H9 (cell line): ENCODE results near the gene ZFPL1. TPM values are rescaled to one million over a fixed set of nuclear protein-coding genes. Genes with fewer than 3 reads are reported as not detected.

ENCODE experiments used
- DNase-seq: peaks from one replicate; pipeline ENCODE4 v3.0.0-alpha.2; 2017
- H2AFZ ChIP-seq: one replicate; pipeline ENCODE4 v1.6.1; 2013; ENCODE audit warnings: mild to moderate bottlenecking, low read length, control low read depth, moderate library complexity
- H2AK5ac ChIP-seq: 2 replicates; pipeline ENCODE4 v1.6.1; 2013; ENCODE audit warnings: low read length, control low read depth, mixed read lengths; ENCODE audit not compliant: insufficient read length
- H2BK120ac ChIP-seq: one replicate; pipeline ENCODE4 v1.6.1; 2013; ENCODE audit warnings: low read depth, mild to moderate bottlenecking, low read length, control low read depth, inconsistent platforms; ENCODE audit not compliant: poor library complexity, severe bottlenecking
- H2BK12ac ChIP-seq: 2 replicates; pipeline ENCODE4 v1.6.1; 2013; ENCODE audit warnings: low read length, control low read depth, mixed read lengths, low read depth; ENCODE audit not compliant: insufficient read length
- H2BK15ac ChIP-seq: 2 replicates; pipeline ENCODE4 v1.6.1; 2013; ENCODE audit warnings: low read depth, low read length, control low read depth
- H2BK20ac ChIP-seq: one replicate; pipeline ENCODE4 v1.6.1; 2013; ENCODE audit warnings: low read depth, mild to moderate bottlenecking, low read length, control low read depth, inconsistent platforms; ENCODE audit not compliant: poor library complexity, severe bottlenecking
- H2BK5ac ChIP-seq: 2 replicates; pipeline ENCODE4 v1.6.1; 2013; ENCODE audit warnings: low read length, control low read depth, mixed read lengths; ENCODE audit not compliant: insufficient read length
- H3K14ac ChIP-seq: 2 replicates; pipeline ENCODE4 v1.6.1; 2013; ENCODE audit warnings: low read length, control low read depth; ENCODE audit not compliant: insufficient read depth
- H3K18ac ChIP-seq: 2 replicates; pipeline ENCODE4 v1.6.1; 2013; ENCODE audit warnings: low read depth, mild to moderate bottlenecking, mixed read lengths, low read length, control low read depth; ENCODE audit not compliant: insufficient read length
- H3K23ac ChIP-seq: 2 replicates; pipeline ENCODE4 v1.6.1; 2013; ENCODE audit warnings: low read length, control low read depth, mixed read lengths, low read depth; ENCODE audit not compliant: insufficient read length
- H3K23me2 ChIP-seq: 2 replicates; pipeline ENCODE4 v1.6.1; 2013; ENCODE audit warnings: low read depth, mild to moderate bottlenecking, mixed read lengths, low read length, control low read depth; ENCODE audit not compliant: insufficient read length, poor library complexity, severe bottlenecking
- H3K27ac ChIP-seq: 2 replicates; pipeline ENCODE4 v1.5.1; 2013; ENCODE audit warnings: low read length, control low read depth, mixed read lengths, low read depth; ENCODE audit not compliant: insufficient read length
- H3K27me3 ChIP-seq: 2 replicates; pipeline ENCODE4 v1.6.1; 2013; ENCODE audit warnings: low read length, control low read depth, inconsistent platforms; ENCODE audit not compliant: insufficient read depth
- H3K4ac ChIP-seq: 2 replicates; pipeline ENCODE4 v1.6.1; 2013; ENCODE audit warnings: low read depth, mild to moderate bottlenecking, control low read depth, inconsistent platforms, low read length, moderate library complexity
- H3K4me1 ChIP-seq: 2 replicates; pipeline ENCODE4 v1.6.1; 2013; ENCODE audit warnings: low read length, control low read depth, inconsistent platforms; ENCODE audit not compliant: insufficient read depth
- H3K4me2 ChIP-seq: 2 replicates; pipeline ENCODE4 v1.6.1; 2013; ENCODE audit warnings: low read length, control low read depth, mixed read lengths; ENCODE audit not compliant: insufficient read length, insufficient read depth
- H3K56ac ChIP-seq: 2 replicates; pipeline ENCODE4 v1.6.1; 2013; ENCODE audit warnings: low read depth, mild to moderate bottlenecking, mixed read lengths, low read length, control low read depth; ENCODE audit not compliant: insufficient read length
- H3K79me1 ChIP-seq: 2 replicates; pipeline ENCODE4 v1.6.1; 2013; ENCODE audit warnings: low read depth, mild to moderate bottlenecking, moderate library complexity, low read length, control low read depth, inconsistent platforms; ENCODE audit not compliant: insufficient read depth, poor library complexity, severe bottlenecking
- H3K79me2 ChIP-seq: 2 replicates; pipeline ENCODE4 v1.6.1; 2013; ENCODE audit warnings: low read length, control low read depth, inconsistent platforms; ENCODE audit not compliant: insufficient read depth
- H3K9ac ChIP-seq: 2 replicates; pipeline ENCODE4 v1.6.1; 2013; ENCODE audit warnings: low read length, control low read depth, mixed read lengths; ENCODE audit not compliant: insufficient read length; ENCODE audit errors: extremely low read depth
- H3K9me3 ChIP-seq: one replicate; pipeline ENCODE4 v1.6.1; 2013; ENCODE audit warnings: low read depth, low read length, inconsistent platforms; ENCODE audit not compliant: control insufficient read depth
- H3T11ph ChIP-seq: one replicate; pipeline ENCODE4 v1.6.1; 2013; ENCODE audit warnings: mild to moderate bottlenecking, low read length, control low read depth, inconsistent platforms
- H4K20me1 ChIP-seq: one replicate; pipeline ENCODE4 v1.6.1; 2013; ENCODE audit not compliant: control insufficient read depth, insufficient read length, insufficient read depth
- H4K5ac ChIP-seq: 2 replicates; pipeline ENCODE4 v1.6.1; 2013; ENCODE audit warnings: low read depth, mild to moderate bottlenecking, mixed read lengths, low read length, control low read depth; ENCODE audit not compliant: insufficient read length
- H4K8ac ChIP-seq: replicated peaks from 2 replicates; pipeline ENCODE4 v1.6.1; 2013; ENCODE audit warnings: low read length, control low read depth, mixed read lengths, low read depth; ENCODE audit not compliant: insufficient read length
- H4K91ac ChIP-seq: 2 replicates; pipeline ENCODE4 v1.6.1; 2013; ENCODE audit warnings: low read depth, mild to moderate bottlenecking, moderate library complexity, mixed read lengths, low read length, control low read depth; ENCODE audit not compliant: insufficient read length
- H3K27ac Mint-ChIP-seq, 3 experiments: 2 replicates in 2 of 3; 3 replicates in 1 of 3; pipeline ENCODE4 v1.8.0; 2020 to 2021; ENCODE audit warnings: mixed read lengths in 3 of 3, mild to moderate bottlenecking in 1 of 3, moderate library complexity in 1 of 3
- H3K27me3 Mint-ChIP-seq: 2 replicates; pipeline ENCODE4 v1.8.0; 2021; ENCODE audit warnings: low read depth, mild to moderate bottlenecking, moderate library complexity, mixed read lengths
- H3K36me3 Mint-ChIP-seq, 3 experiments: 2 replicates in 2 of 3; 3 replicates in 1 of 3; pipeline ENCODE4 v1.8.0; 2020 to 2021; ENCODE audit warnings: low read depth in 3 of 3, mixed read lengths in 3 of 3; ENCODE audit not compliant: insufficient read depth in 1 of 3
- H3K4me1 Mint-ChIP-seq, 2 experiments: 2 replicates each; pipeline ENCODE4 v1.8.0; 2020; ENCODE audit warnings: mixed read lengths in 2 of 2
- H3K4me3 Mint-ChIP-seq, 2 experiments: 2 replicates in 1 of 2; 3 replicates in 1 of 2; pipeline ENCODE4 v1.8.0; 2020 to 2021; ENCODE audit warnings: mild to moderate bottlenecking in 2 of 2, mixed read lengths in 2 of 2, moderate library complexity in 1 of 2
- H3K9me3 Mint-ChIP-seq, 2 experiments: 2 replicates in 1 of 2; 3 replicates in 1 of 2; pipeline ENCODE4 v1.8.0; 2020; ENCODE audit warnings: mild to moderate bottlenecking in 2 of 2, mixed read lengths in 2 of 2, moderate library complexity in 1 of 2
- CTCF ChIP-seq: fragments of 200-600 bp; sonication (generic); conservative IDR thresholded peaks from 3 replicates; pipeline ENCODE4 v1.8.0; 2021; ENCODE audit warnings: antibody characterized with exemption, mild to moderate bottlenecking
- WGBS: extraction: QIAGEN DNeasy Blood & Tissue Kit; methylation state at CpG from one replicate; pipeline ENCODE4 v1.1.7; 2013; ENCODE audit warnings: missing lambda C conversion rate, low lambda C conversion rate, mixed read lengths; ENCODE audit not compliant: insufficient read length; ENCODE audit errors: extremely low coverage; 5-methylcytosine and 5-hydroxymethylcytosine counted together
- total RNA-seq: library from RNA; stranded (reverse); gene quantifications from 2 replicates; pipeline ENCODE4 v1.2.1, GENCODE V29; 2021

Gene ZFPL1
- total RNA-seq, 1 experiment from 2014 or later, result 24.2 TPM

GRCh38 chr11:65133724-65134123 lies 49.7 kb downstream of the ZFPL1 start:
- H3K9me3 Mint-ChIP-seq, result no peaks in the 10 kb centered on the region; a peak in 1 of 5 replicates
- no peak for DNase-seq

More at GRCh38 chr11:65133724-65134123, 49.7 kb downstream of the ZFPL1 start:
- H3K18ac ChIP-seq, result no peak overlapping the region
- Mint-ChIP-seq H3K27ac (peak overlapping the region; percentile 100; a peak in 6 of 7 replicates), H3K27me3 (no peaks in the 10 kb centered on the region), H3K4me1 (peaks cover 19 to 23% of the 10 kb centered on the region in 2 experiments), H3K4me3 (peak overlapping the region; percentile 93 to 95), H3K36me3 (peaks cover 5 to 31% (median 26%) of the 10 kb centered on the region in 3 experiments; a peak in 6 of 7 replicates)
- no peak overlapping the region for H3K23ac ChIP-seq
- no peak overlapping the region for H2BK5ac ChIP-seq
- H3K79me1 ChIP-seq, result no peaks in the 10 kb centered on the region
- H3K27ac ChIP-seq, result no peak overlapping the region
- H3K79me2 ChIP-seq, result no peaks in the 10 kb centered on the region
- H2AFZ ChIP-seq, result no peak overlapping the region
- H2BK12ac ChIP-seq, result no peak overlapping the region
- H3T11ph ChIP-seq, result no peak overlapping the region
- H3K9me3 ChIP-seq, result no peaks in the 10 kb centered on the region
- H2BK20ac ChIP-seq, result no peak overlapping the region
- peak overlapping the region; percentile 96 for H3K9ac ChIP-seq
- no peak overlapping the region for H4K8ac ChIP-seq
- no peak overlapping the region for H2BK15ac ChIP-seq
- WGBS, result no CpG with 5 or more reads among the region's 20 CpGs
- H4K20me1 ChIP-seq, result no peaks in the 10 kb centered on the region
- no peak overlapping the region for H3K4ac ChIP-seq
- peaks cover 14% of the 10 kb centered on the region for H3K23me2 ChIP-seq
- no peak overlapping the region for H2AK5ac ChIP-seq
- H3K4me2 ChIP-seq, result peak overlapping the region; percentile 58
- no peaks in the 10 kb centered on the region for H3K27me3 ChIP-seq
- no peak overlapping the region for H3K56ac ChIP-seq
- H3K4me1 ChIP-seq, result no peaks in the 10 kb centered on the region
- no peak overlapping the region for H3K14ac ChIP-seq
- TF ChIP-seq CTCF, result no peak
- no peak overlapping the region for H2BK120ac ChIP-seq
- no peak overlapping the region for H4K5ac ChIP-seq
- H4K91ac ChIP-seq, result no peak overlapping the region
